ENCODE data around the gene MAP2.

Gene MAP2

DNA sequence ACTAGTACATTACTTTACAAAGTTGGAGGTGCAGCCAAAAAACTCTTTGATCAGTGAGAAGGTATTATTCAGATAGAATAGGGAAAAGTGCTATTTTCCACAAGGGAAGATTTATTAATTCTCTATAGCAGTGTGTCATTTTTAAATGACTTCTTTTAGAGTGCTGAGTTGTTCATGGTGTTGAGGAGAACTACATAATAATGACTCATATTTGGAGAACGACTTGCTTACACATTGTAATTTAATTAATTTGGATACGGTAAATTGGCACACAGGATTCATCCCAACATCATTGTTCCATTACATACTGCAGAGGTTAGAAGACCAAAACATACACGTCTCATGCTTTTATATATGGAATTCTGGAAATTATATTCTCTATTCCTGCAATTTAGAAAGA, 22.1 kb upstream of the MAP2 start:
- TF ChIP-seq, protein P1, sequence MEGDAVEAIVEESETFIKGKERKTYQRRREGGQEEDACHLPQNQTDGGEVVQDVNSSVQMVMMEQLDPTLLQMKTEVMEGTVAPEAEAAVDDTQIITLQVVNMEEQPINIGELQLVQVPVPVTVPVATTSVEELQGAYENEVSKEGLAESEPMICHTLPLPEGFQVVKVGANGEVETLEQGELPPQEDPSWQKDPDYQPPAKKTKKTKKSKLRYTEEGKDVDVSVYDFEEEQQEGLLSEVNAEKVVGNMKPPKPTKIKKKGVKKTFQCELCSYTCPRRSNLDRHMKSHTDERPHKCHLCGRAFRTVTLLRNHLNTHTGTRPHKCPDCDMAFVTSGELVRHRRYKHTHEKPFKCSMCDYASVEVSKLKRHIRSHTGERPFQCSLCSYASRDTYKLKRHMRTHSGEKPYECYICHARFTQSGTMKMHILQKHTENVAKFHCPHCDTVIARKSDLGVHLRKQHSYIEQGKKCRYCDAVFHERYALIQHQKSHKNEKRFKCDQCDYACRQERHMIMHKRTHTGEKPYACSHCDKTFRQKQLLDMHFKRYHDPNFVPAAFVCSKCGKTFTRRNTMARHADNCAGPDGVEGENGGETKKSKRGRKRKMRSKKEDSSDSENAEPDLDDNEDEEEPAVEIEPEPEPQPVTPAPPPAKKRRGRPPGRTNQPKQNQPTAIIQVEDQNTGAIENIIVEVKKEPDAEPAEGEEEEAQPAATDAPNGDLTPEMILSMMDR (conservative IDR thresholded peaks at IDR 0.05): no peak
- H3K27ac ChIP-seq: no peak overlapping the region

- no peak overlapping the region for H3K27ac ChIP-seq
- TF ChIP-seq, protein P1 (conservative IDR thresholded peaks at IDR 0.05): no peak
These were observed 12.6 kb upstream of the MAP2 start for GRCh38 chr2:209411296-209411695.

DNA sequence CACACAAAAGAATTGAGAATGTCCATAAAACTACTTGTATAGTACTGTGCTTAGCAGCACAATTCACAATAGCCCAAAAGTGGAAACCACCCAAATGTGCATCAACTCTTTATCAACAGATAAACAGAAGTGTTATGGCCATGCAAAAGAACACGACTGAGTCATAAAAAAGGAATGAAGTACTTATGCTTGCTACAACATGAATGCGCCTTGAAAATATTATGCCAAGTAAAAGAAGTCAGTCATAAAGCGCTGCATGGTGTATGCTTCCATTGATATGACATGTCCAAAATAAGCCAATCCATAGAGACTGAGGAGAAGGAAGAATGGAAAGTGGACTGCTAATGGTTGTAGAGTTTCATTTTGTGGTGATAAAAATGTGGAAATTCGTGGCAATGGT, 12.1 kb upstream of the MAP2 start:
- H3K27ac ChIP-seq: no peak overlapping the region
- TF ChIP-seq, protein P1 (conservative IDR thresholded peaks at IDR 0.05): no peak

- TF ChIP-seq, protein P1 (conservative IDR thresholded peaks at IDR 0.05): no peak
- H3K27ac ChIP-seq: no peak overlapping the region
These were observed 10.4 kb upstream of the MAP2 start for GRCh38 chr2:209413311-209414014.

- TF ChIP-seq, protein P1 (conservative IDR thresholded peaks at IDR 0.05): no peak
- peak overlapping the region; percentile 57 for H3K27ac ChIP-seq
These were observed 6.9 kb upstream of the MAP2 start for GRCh38 chr2:209416913-209417312.

DNA sequence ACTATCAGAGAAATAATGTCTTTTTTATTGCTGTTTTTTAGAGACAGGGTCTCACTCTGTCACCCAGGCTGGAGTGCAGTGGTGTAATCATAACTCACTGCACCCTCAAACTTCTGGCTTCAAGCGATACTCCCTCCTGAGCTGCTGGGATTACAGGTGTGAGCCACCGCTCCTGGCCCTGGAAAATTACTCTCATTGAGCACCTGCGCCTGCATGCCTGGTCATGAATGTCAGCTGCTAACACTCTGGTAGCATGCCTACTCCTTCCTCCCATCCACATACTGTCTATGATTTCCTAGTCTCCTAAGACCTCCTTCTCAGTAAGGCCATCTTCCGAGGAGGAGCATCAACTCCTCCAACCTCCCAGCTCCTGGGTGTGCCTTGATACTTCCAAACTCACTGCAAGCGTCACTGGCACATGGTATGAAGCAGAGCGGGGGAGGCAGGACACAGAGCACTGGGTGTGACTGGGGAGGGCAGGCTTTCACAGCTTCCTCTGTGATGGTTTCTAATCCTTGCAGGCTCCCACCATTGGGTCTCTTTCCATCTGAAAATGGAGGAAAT, 1.6 kb upstream of the MAP2 start:
- TF ChIP-seq, protein P1 (conservative IDR thresholded peaks at IDR 0.05): no peak
- no peak overlapping the region for H3K27ac ChIP-seq

GRCh38 chr2:209424199-209424701, 403 bp downstream of the MAP2 start:
- TF ChIP-seq, protein P1 (conservative IDR thresholded peaks at IDR 0.05): no peak
- H3K27ac ChIP-seq: peak overlapping the region; percentile 69
